NOMO-1 treated with dmso at 0.1 percent for 144 hours (cell line): Measurements from ENCODE around the gene TXNRD1.
"Not testable (repeated sequence)": the region's sequence is repeated elsewhere in the genome, so short reads cannot be mapped to it uniquely, and the experiment has no call there.

Experiments
- DNase-seq: peaks from one replicate; lab custom pipeline; 2025; ENCODE audit not compliant: unreplicated experiment; lab: John Stamatoyannopoulos, UW

Gene TXNRD1

GRCh38 chr12:104279164-104279563 is 63.6 kb downstream of the TXNRD1 start:
- no peak for DNase-seq

DNA sequence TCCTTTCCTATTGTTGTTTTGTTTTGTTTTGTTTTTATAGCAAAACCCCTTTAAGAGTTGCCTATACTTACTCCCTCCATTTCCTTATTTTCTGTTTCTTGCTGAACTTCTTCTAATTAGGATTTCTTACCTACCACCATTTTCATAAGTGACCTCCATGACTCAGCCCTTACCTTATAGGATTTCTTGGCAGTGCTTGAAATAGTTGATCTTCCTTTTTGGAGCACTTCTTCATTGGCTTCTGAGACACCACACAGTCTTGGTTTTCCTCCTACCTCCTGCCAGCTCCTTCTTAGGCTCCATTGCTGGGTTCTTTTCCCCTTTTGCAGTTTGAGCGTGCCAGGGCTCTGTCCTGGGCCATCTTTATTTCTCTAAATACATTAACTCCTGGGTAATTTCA is 64.5 kb downstream of the TXNRD1 start:
- DNase-seq = no peak

DNA sequence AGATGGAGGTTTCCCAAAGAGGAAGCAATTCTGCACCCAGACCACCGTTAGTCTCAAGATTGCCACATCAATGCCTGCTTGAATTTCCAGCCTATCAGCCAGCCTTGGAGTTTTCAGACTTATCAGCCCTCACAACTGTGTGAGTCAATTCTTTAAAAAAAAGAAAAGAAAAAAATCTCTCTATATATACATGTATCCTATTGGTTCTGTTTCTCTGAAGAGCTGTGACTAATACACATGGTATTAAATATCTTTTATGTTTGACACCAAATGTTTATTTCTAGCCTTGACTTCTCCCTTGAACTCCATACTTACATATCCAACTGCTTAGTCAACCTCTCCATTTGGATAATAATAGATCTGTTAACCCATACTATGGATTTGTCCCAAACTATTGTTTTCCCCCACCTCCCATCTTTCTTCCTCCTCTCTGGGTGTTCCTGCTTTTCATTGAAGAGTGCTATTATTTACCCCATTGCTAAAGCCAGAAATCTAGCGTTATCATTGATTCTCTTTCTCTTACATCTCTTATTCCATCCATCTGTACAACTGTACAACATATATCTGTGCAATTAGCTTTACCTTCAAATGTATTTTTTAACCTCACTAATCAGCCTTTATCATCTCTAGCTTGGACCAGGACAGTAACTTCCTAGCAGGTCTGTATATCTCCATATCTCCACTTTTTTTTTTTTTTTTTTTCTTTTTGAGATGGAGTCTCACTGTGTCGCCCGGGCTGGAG is 65.3 kb downstream of the TXNRD1 start:
- peak; percentile 27 for DNase-seq

DNA sequence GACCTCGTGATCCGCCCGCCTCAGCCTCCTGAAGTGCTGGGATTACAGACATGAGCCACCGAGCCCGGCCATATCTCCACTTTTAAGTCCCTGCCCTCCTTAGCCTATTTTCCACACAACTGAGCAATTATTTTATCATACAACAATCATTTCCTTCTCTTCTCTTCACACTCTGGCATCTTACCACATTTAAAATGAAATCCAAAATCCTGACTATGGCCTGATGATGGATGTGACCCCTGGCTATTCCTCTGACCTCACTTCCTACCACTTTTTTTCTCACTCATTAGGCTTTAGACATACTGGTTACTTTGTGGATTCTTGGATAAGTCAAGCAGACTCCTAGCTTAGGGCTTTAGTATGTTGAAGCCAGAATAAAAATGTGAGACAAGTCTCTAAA is 66.1 kb downstream of the TXNRD1 start:
- no peak for DNase-seq

DNA sequence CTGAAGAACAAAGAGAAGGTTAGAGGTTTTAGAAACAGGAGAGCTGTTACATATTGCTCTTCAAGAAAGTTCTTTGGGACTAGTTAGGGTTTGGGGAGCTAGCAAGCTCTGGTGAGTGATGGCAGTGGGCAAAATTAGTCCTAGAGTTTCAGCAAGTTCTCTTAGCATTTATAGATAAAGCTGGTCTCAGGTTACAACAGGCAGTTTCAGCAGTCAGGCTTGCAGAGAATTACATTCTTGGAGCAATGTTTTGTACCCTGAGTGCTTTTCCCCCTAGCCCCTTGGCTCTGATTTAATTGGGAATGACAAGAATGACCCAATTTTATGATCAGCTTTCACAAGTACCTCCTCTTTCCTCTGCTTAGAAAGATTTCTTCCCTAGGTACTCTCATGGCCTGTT is 66.5 kb downstream of the TXNRD1 start:
- DNase-seq = no peak

DNA sequence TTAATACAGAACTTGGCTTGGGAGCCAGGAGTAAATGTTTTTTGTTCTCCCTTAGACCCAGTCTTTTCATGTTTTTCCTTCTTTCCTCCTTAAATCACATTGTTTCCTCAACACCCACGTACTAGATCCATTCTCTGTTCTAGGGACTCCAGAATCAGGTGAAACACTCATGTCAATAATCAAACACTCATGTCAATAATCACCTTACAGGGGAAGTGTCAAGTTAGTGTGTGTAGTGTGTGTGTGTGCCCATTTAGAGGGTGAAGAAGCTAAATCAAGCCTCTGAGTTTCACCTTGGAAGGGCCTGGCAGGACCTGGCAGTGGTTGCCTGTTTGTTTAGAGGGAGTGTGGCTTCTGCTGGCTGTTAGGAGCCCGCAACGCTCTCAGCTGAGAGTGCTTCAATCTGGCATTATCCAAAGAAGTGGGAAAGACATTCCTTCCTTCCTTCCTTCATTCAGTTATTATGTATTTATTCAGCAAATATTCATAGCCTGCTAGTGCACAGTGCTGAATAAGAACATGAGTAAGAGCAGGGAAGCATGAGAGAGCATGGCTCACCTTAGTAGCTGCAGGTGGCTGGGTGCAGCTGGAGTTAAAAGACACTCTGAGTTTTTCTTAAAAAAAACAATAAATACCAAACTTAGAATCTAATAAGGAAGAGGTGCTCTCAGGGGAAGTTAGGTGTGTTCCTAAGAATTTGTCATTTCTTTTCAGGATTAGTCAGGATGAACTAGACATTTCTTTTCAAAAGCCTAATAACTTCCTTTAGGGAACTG is 70.3 kb downstream of the TXNRD1 start:
- no peak for DNase-seq

GRCh38 chr12:104286516-104287482 is 71.2 kb downstream of the TXNRD1 start:
- peak; percentile 94 for DNase-seq

- peak; percentile 85 for DNase-seq
These were observed 73.2 kb downstream of the TXNRD1 start for GRCh38 chr12:104288635-104289274.

DNA sequence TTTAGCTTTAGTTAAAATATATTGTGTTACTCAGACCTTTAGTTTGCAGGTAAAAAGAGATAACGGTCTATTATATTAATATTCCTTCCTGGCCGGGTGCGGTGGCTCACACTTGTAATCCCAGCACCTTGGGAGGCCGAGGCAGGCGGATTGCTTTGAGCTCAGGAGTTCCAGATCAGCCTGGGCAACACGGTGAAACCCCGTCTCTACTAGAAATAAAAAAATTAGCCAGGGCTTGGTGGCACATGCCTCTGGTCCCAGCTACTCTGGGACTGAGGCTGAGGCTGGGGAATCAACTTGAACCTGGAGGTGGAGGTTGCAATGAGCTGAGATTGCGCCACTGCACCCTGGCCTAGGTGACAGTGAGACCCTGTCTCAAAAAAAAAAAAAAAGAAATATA is 74.7 kb downstream of the TXNRD1 start:
- no peak for DNase-seq

GRCh38 chr12:104290855-104291254 is 75.3 kb downstream of the TXNRD1 start:
- no peak for DNase-seq

GRCh38 chr12:104291867-104292524 is 76.4 kb downstream of the TXNRD1 start:
- DNase-seq = no peak

DNA sequence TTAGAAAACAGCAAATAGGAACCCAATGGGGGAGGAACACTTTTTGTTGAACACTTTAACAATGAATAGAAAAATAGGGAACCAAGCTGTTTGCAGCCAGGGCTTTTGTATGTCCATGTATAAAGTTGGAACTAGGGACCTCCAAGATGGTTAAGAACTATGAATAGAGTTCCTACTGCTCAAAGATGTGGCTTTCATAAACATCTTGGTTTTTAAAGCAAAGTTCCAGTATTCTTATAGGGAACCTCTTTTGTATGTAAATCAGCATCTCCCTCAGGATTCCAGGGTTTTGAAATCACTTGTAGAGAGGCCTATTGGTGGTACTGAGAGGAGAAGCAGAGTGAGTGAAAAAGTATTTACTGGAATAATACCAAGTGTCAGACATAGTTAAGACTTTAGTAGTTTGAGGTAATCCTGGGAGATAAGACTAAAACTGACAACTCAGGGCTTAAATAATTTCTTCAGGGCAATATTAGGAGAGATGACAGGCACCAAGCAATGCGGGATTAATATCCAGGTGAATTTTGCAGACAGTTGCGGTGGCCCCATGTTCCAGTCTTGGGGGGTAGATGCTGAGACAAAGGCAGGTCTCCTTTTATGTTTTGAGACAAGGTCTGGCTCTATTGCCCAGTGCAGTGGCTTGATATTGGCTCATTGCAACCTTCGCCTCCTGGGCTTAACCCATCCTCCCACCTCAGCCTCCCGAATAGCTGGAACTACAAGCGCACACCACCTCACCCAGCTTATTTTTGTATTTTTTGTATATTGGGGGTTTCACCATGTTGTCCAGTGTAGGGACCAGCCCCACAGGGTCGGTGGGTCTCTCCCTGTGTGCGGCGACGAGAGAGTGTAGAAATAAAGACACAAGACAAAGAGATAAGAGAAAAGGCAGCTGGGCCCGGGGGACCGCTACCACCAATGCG is 77.6 kb downstream of the TXNRD1 start:
- no peak for DNase-seq

DNA sequence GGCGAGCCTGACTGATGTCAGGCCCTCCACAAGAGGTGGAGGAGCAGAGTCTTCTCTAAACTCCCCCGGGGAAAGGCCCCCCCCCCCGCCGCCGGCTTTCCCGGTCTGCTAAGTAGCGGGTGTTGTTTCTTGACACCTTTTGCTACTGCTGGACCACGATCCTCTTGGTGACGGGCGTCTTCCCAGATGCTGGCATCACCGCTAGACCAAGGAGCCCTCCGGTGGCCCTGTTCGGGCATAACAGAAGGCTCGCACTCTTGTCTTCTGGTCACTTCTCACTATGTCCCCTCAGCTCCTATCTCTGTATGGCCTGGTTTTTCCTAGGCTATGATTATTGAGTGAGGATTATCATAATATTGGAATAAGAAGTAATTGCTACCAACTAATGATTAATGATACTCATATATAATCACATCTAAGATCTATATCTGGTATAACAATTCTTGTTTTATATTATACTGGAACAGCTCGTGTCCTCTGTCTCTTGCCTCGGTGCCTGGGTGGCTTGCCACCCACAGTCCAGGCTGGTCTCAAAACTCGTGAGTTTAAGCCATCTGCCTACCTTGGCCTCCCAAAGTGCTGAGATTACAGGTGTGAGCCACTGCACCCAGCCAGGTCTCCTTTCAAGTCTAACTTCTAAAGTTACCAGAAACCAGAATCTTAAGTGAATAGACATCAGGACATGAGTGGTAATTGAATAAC is 78.7 kb downstream of the TXNRD1 start:
- DNase-seq = not testable (repeated sequence)

DNA sequence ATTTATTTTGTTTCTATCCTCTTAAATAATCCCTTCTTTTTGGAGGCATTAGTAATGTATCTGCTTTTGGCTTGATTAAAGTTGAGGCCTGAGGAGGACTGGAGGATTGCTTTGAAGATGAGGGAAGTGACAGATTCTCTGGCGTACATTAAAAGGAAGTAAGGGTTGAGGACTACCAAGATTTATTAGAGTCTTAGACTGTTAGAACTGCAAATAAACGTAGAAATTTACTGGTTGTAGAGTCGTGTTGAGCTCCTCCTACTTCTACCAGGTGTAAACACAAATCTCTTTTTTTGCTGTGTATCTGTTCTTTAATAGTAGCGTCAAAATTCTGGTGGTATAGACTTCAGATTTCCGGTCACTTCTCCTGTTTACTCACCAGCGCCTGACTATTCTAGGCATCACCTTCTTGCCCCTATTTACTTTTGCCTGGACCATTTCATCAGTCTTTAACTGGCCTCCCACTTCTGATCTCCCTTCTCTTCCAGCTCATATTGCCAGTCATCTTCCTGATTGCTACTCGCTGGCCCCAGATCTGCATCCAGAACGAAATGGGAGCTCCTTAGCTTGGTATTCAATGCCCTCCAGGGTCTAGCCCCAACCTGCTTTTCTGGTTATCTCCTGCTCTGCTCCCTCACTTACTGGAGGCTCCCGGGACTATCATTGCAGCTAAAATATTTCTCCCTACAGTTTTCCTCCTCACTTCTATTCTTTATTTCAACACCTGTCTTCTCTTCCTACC is 79.5 kb downstream of the TXNRD1 start:
- DNase-seq = no peak

DNA sequence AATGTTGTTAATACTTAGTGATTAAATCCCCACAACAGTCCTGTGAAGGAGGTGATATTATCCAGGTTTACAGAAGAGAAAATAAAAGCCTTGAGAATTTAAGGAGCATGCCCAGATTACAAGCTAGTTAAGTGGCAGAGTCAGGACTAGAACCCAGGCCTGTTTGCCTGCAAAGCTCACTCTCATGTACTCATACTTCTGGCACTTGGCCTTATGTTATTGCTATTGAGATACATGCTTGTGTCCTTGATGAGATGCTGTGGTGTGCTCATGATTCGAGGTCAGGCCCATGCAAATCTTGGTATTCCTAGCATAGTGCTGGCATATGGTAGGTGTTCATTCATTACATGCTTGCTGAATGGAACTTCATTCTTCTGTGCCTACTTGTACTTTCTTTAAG is 80.4 kb downstream of the TXNRD1 start:
- DNase-seq = no peak

- DNase-seq = no peak
These were observed 81.1 kb downstream of the TXNRD1 start for GRCh38 chr12:104296718-104297117.

DNA sequence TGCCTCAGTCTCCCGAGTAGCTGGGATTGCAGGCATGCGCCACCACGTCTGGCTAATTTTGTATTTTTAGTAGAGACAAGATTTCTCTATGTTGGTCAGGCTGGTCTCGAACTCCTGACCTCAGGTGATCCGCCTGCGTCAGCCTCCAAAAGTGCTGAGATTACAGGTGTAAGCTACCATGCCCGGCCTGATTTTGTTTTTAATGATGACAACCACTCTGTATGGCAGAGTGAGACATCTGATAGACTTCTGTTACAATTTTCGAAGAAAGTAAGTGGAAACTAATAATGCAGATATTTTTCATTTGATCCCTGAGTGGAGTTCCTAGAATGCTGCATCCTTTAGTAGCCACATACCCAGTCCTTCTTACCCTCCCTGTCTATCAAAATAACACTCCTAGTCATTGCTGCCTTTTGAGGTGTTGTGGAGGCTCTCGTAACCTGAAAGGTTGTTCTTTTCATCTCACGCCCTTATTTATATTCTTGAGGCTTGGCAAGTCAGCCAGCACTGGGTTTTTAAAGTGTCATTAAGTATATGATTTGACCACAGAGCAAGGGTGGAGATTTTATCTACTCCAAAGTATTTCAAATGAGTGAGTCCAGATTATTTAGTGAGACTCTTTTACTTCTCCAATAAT is 82.0 kb downstream of the TXNRD1 start:
- no peak for DNase-seq
